ENCODE measurements around the gene KIF26B. TPM values are rescaled to one million over a fixed set of nuclear protein-coding genes. Genes with fewer than 3 reads are reported as not detected.

Gene KIF26B
- total and polyA plus RNA-seq, 10 of the 15 experiments (the other 5 are each of a cell fraction or from before 2014, with no cell fraction given): 0.35 to 11.6 (median 2.2) TPM

DNA sequence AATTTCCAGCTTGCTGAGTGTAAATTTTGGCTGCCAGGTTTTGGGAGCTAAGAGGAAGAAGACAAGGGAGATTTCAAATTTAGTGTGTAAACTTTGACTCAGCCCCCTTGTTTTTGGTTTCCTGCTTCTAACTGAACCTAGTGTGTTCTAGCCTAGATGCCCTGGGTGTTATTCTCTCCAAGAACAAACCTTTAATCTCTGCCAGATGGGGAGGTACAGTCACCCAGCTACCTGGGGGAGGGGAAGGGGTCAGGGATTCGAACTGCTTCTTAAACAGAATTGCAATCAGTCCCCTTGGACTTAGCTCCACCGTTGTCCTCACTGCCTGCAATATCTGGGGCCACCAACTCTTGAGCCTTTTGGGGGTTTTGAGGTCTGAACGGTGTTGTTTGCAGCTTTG lies 238.9 kb downstream of the KIF26B start:
- Histone ChIP-seq H3K79me2 (ENCODE audit: control insufficient read depth, insufficient read depth, low read length) (no peaks in the 10 kb centered on the region), H3K36me3 (ENCODE audit: control insufficient read depth in 2 of 2, insufficient read depth in 2 of 2, low read length in 1 of 2) (no peaks in the 10 kb centered on the region), H3K9me3 (replicated peaks; ENCODE audit: control insufficient read depth, insufficient read depth, low read length) (no peaks in the 10 kb centered on the region; the same call in 2 of the 3 replicates), H2AFZ (ENCODE audit: control insufficient read depth, low read depth, low read length) (no peak overlapping the region), H3K4me1 (ENCODE audit: control insufficient read depth, insufficient read depth, low read length) (no peaks in the 10 kb centered on the region), H4K20me1 (ENCODE audit: control insufficient read depth, insufficient read depth) (no peaks in the 10 kb centered on the region), H3K4me3 (no peak overlapping the region), H3K27me3 (replicated peaks in 1 of 2; ENCODE audit: control insufficient read depth in 2 of 2, insufficient read depth in 2 of 2, low read length in 1 of 2) (no peaks in the 10 kb centered on the region), H3K9ac (ENCODE audit: control insufficient read depth, insufficient read depth, low read length) (no peak overlapping the region), H3K4me2 (ENCODE audit: control insufficient read depth, insufficient read depth) (no peak overlapping the region), H3K27ac (ENCODE audit: control insufficient read depth, insufficient read depth) (no peak overlapping the region)
- no peak for FAIRE-seq
- ChIA-PET POLR2A (no interaction called here), SMC1A (ENCODE audit: uncharacterized antibody, unreplicated experiment) (no interaction called here), RAD21 (ENCODE audit: unreplicated experiment) (no interaction called here), CTCF (interaction anchor here (0.7 kb wide), 1 partner anchor 331 kb away, joined by 3 read pairs; no protein-coding TSS in a partner anchor)
- no peak for ATAC-seq
- in situ Hi-C loops (cut with MboI) (no loop called here), intact Hi-C loops (cut with micrococcal nuclease; ENCODE audit: unreplicated experiment) (no loop called here)
- 22% methylated on average over 3 of the region's 3 CpGs for WGBS (ENCODE audit: insufficient coverage, insufficient replicate concordance, low lambda C conversion rate, missing lambda C conversion rate)
- TF ChIP-seq, protein P1, sequence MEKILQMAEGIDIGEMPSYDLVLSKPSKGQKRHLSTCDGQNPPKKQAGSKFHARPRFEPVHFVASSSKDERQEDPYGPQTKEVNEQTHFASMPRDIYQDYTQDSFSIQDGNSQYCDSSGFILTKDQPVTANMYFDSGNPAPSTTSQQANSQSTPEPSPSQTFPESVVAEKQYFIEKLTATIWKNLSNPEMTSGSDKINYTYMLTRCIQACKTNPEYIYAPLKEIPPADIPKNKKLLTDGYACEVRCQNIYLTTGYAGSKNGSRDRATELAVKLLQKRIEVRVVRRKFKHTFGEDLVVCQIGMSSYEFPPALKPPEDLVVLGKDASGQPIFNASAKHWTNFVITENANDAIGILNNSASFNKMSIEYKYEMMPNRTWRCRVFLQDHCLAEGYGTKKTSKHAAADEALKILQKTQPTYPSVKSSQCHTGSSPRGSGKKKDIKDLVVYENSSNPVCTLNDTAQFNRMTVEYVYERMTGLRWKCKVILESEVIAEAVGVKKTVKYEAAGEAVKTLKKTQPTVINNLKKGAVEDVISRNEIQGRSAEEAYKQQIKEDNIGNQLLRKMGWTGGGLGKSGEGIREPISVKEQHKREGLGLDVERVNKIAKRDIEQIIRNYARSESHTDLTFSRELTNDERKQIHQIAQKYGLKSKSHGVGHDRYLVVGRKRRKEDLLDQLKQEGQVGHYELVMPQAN (conservative IDR thresholded peaks at IDR 0.05): no peak
- TF ChIP-seq CBX5 (IDR thresholded peaks at IDR 0.05; ENCODE audit: low read depth): no peak
- no peak for TF ChIP-seq POU2F2 (IDR thresholded peaks at IDR 0.05; ENCODE audit: borderline replicate concordance, low read depth, low read length)
- no peak for TF ChIP-seq CBX3 (IDR thresholded peaks at IDR 0.05; ENCODE audit: borderline replicate concordance, low read depth)
- no peak for TF ChIP-seq BHLHE40 (IDR thresholded peaks at IDR 0.05; ENCODE audit: borderline replicate concordance in 1 of 2, low read depth in 2 of 2, low read length in 1 of 2)
- no peak for TF ChIP-seq BRCA1 (IDR thresholded peaks at IDR 0.05; ENCODE audit: low read depth, low read length)
- no peak for DNase-seq (ENCODE audit: low read depth, low spot score)
- no TSS peak for BruUV-seq (replicated peaks)

DNA sequence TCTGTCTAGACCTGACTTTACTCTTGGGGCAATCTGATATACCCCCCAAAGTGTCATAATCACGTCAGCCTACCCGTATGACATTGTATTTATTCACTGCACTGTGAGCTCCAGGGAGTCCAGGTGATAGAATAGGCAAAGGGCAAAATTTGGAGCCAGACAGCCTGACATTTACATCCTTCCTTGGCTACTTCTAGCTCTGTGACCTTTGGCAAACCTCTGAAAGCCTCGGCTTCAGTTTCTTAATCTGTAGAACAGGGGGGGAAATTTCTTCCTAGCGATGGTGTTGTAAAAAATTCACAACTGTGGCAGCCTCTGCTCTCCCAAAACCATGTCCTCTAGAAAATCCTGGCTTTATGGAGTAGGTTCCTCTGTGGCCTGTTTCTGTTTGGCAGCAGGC lies 240.9 kb downstream of the KIF26B start:
- ChIA-PET CTCF (no interaction called here), RAD21 (ENCODE audit: unreplicated experiment) (no interaction called here), SMC1A (ENCODE audit: uncharacterized antibody, unreplicated experiment) (no interaction called here), POLR2A (no interaction called here)
- no peaks in the 10 kb centered on the region; the same call in 2 of the 3 replicates for H3K9me3 ChIP-seq (replicated peaks; ENCODE audit: control insufficient read depth, insufficient read depth, low read length)
- 29% methylated on average over 4 of the region's 4 CpGs for WGBS (ENCODE audit: insufficient coverage, insufficient replicate concordance, low lambda C conversion rate, missing lambda C conversion rate)
- H2AFZ ChIP-seq (ENCODE audit: control insufficient read depth, low read depth, low read length): no peak overlapping the region
- no TSS peak for BruUV-seq (replicated peaks)
- H3K4me1 ChIP-seq (ENCODE audit: control insufficient read depth, insufficient read depth, low read length): no peaks in the 10 kb centered on the region
- no peak overlapping the region for H3K4me2 ChIP-seq (ENCODE audit: control insufficient read depth, insufficient read depth)
- no peak overlapping the region for H3K27ac ChIP-seq (ENCODE audit: control insufficient read depth, insufficient read depth)
- no peak for FAIRE-seq
- no peak overlapping the region for H3K4me3 ChIP-seq
- ATAC-seq: no peak
- DNase-seq (ENCODE audit: low read depth, low spot score): no peak
- no peaks in the 10 kb centered on the region for H4K20me1 ChIP-seq (ENCODE audit: control insufficient read depth, insufficient read depth)
- H3K36me3 ChIP-seq (ENCODE audit: control insufficient read depth in 2 of 2, insufficient read depth in 2 of 2, low read length in 1 of 2): no peaks in the 10 kb centered on the region
- intact Hi-C loops (cut with micrococcal nuclease; ENCODE audit: unreplicated experiment) (no loop called here), in situ Hi-C loops (cut with MboI) (no loop called here)
- no peaks in the 10 kb centered on the region for H3K79me2 ChIP-seq (ENCODE audit: control insufficient read depth, insufficient read depth, low read length)
- H3K27me3 ChIP-seq (replicated peaks in 1 of 2; ENCODE audit: control insufficient read depth in 2 of 2, insufficient read depth in 2 of 2, low read length in 1 of 2): no peaks in the 10 kb centered on the region
- H3K9ac ChIP-seq (ENCODE audit: control insufficient read depth, insufficient read depth, low read length): no peak overlapping the region
- TF ChIP-seq STAT1 (conservative IDR thresholded peaks at IDR 0.05) (no peak), KLF5 (IDR thresholded peaks at IDR 0.05; ENCODE audit: partially characterized antibody) (no peak), HDAC2 (IDR thresholded peaks at IDR 0.05) (no peak)
- TF ChIP-seq, protein P2, sequence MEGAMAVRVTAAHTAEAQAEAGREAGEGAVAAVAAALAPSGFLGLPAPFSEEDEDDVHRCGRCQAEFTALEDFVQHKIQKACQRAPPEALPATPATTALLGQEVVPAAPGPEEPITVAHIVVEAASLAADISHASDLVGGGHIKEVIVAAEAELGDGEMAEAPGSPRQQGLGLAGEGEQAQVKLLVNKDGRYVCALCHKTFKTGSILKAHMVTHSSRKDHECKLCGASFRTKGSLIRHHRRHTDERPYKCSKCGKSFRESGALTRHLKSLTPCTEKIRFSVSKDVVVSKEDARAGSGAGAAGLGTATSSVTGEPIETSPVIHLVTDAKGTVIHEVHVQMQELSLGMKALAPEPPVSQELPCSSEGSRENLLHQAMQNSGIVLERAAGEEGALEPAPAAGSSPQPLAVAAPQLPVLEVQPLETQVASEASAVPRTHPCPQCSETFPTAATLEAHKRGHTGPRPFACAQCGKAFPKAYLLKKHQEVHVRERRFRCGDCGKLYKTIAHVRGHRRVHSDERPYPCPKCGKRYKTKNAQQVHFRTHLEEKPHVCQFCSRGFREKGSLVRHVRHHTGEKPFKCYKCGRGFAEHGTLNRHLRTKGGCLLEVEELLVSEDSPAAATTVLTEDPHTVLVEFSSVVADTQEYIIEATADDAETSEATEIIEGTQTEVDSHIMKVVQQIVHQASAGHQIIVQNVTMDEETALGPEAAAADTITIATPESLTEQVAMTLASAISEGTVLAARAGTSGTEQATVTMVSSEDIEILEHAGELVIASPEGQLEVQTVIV (IDR thresholded peaks at IDR 0.05; ENCODE audit: borderline replicate concordance, partially characterized antibody): no peak
- TF ChIP-seq, protein P3, sequence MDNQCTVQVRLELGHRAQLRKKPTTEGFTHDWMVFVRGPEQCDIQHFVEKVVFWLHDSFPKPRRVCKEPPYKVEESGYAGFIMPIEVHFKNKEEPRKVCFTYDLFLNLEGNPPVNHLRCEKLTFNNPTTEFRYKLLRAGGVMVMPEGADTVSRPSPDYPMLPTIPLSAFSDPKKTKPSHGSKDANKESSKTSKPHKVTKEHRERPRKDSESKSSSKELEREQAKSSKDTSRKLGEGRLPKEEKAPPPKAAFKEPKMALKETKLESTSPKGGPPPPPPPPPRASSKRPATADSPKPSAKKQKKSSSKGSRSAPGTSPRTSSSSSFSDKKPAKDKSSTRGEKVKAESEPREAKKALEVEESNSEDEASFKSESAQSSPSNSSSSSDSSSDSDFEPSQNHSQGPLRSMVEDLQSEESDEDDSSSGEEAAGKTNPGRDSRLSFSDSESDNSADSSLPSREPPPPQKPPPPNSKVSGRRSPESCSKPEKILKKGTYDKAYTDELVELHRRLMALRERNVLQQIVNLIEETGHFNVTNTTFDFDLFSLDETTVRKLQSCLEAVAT (IDR thresholded peaks at IDR 0.05): no peak
